A549 (cell line): Measurements from ENCODE around the gene ATG101.

Source experiments
- BHLHE40 ChIP-seq: IDR thresholded peaks from 2 replicates; pipeline ENCODE4 v1.6.1; 2012; ENCODE audit warnings: low read depth, low read length, inconsistent platforms
- MAFK ChIP-seq: fragments of 450-650 bp; IDR thresholded peaks from 2 replicates; pipeline ENCODE4 v1.6.1; 2014; ENCODE audit not compliant: partially characterized antibody
- RFX5 ChIP-seq: fragments of 450-650 bp; IDR thresholded peaks from 2 replicates; pipeline ENCODE4 v1.7.1; 2014; ENCODE audit warnings: antibody characterized with exemption, mild to moderate bottlenecking, moderate library complexity
- ZC3H11A ChIP-seq: fragments of 450-650 bp; IDR thresholded peaks from 2 replicates; pipeline ENCODE4 v1.6.1; 2014; ENCODE audit warnings: antibody characterized with exemption, mild to moderate bottlenecking
- TF ChIP-seq, protein P1 (sequence below): fragments of >200 bp; sonication (Bioruptor Twin); formaldehyde crosslinking; IDR thresholded peaks from 3 replicates; pipeline ENCODE4 v1.5.1; 2016

DNA sequence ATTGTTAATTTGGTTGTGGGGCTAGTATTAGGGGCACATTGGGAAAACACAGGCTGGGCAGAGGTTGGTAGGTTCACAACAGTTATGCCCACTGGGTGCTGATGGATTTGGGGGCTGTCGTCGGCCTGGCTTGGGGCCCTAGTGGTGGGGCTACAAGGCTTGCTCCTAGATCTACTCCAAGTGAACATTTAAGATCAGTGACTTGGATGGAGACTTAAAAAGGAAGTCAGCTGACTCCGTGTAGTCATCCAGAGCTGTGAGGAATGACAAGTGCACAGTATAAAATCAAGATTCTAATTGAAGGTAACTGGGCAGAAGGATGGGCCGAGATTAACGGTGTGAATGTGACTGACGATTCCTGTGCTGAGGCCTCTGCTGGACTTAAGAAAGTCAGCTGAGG is 31.3 kb upstream of the ATG101 start:
- TF ChIP-seq, protein P1, sequence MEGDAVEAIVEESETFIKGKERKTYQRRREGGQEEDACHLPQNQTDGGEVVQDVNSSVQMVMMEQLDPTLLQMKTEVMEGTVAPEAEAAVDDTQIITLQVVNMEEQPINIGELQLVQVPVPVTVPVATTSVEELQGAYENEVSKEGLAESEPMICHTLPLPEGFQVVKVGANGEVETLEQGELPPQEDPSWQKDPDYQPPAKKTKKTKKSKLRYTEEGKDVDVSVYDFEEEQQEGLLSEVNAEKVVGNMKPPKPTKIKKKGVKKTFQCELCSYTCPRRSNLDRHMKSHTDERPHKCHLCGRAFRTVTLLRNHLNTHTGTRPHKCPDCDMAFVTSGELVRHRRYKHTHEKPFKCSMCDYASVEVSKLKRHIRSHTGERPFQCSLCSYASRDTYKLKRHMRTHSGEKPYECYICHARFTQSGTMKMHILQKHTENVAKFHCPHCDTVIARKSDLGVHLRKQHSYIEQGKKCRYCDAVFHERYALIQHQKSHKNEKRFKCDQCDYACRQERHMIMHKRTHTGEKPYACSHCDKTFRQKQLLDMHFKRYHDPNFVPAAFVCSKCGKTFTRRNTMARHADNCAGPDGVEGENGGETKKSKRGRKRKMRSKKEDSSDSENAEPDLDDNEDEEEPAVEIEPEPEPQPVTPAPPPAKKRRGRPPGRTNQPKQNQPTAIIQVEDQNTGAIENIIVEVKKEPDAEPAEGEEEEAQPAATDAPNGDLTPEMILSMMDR: no peak
- TF ChIP-seq BHLHE40 (no peak), RFX5 (no peak), MAFK (no peak), ZC3H11A (no peak)
